Trophoblast cell (in vitro differentiated cells and primary cell): Measurements from ENCODE around the gene TOX2.

ENCODE experiments used
- DNase-seq, 2 donors: peaks; one replicate each; pipeline ENCODE4 v3.0.0-alpha.2; 2016
- H2AFZ ChIP-seq: 2 replicates; pipeline ENCODE4 v1.6.1; 2013; ENCODE audit warnings: low read length, moderate library complexity, mild to moderate bottlenecking; ENCODE audit not compliant: insufficient read depth, poor library complexity
- H2AK5ac ChIP-seq: 2 replicates; pipeline ENCODE4 v1.6.1; 2013; ENCODE audit warnings: mild to moderate bottlenecking, low read length
- H2BK120ac ChIP-seq: 2 replicates; pipeline ENCODE4 v1.6.1; 2013; ENCODE audit warnings: low read length, mild to moderate bottlenecking, moderate library complexity; ENCODE audit not compliant: insufficient read depth, poor library complexity
- H2BK12ac ChIP-seq: 2 replicates; pipeline ENCODE4 v1.6.1; 2013; ENCODE audit warnings: mild to moderate bottlenecking, low read length, moderate library complexity
- H2BK5ac ChIP-seq: 2 replicates; pipeline ENCODE4 v1.6.1; 2013; ENCODE audit warnings: low read length, low read depth, moderate library complexity, mild to moderate bottlenecking; ENCODE audit not compliant: poor library complexity
- H3K14ac ChIP-seq: 2 replicates; pipeline ENCODE4 v1.6.1; 2013; ENCODE audit warnings: mild to moderate bottlenecking, low read length
- H3K18ac ChIP-seq: 2 replicates; pipeline ENCODE4 v1.6.1; 2013; ENCODE audit warnings: mild to moderate bottlenecking, low read length
- H3K23ac ChIP-seq: 2 replicates; pipeline ENCODE4 v1.6.1; 2013; ENCODE audit warnings: low read length
- H3K27ac ChIP-seq: 2 replicates; pipeline ENCODE4 v1.5.1; 2013; ENCODE audit warnings: low read depth, mild to moderate bottlenecking, inconsistent platforms, low read length, moderate library complexity
- H3K27me3 ChIP-seq: 2 replicates; pipeline ENCODE4 v1.6.1; 2013; ENCODE audit warnings: inconsistent platforms, mild to moderate bottlenecking, low read length, moderate library complexity; ENCODE audit not compliant: insufficient read depth
- H3K36me3 ChIP-seq, 2 experiments: 1 replicate in 1 of 2; 2 replicates in 1 of 2; pipeline ENCODE4 v1.6.1; 2013; ENCODE audit warnings: low read length in 2 of 2, mild to moderate bottlenecking in 2 of 2, moderate library complexity in 1 of 2; ENCODE audit not compliant: insufficient read depth in 2 of 2, control insufficient read depth in 1 of 2
- H3K4ac ChIP-seq: 2 replicates; pipeline ENCODE4 v1.6.1; 2013; ENCODE audit warnings: low read depth, mild to moderate bottlenecking, low read length, moderate library complexity
- H3K4me1 ChIP-seq, 2 experiments: 1 replicate in 1 of 2; 2 replicates in 1 of 2; pipeline ENCODE4 v1.6.1; 2013; ENCODE audit warnings: low read length in 2 of 2, mild to moderate bottlenecking in 2 of 2, moderate library complexity in 1 of 2; ENCODE audit not compliant: insufficient read depth in 2 of 2, control insufficient read depth in 1 of 2
- H3K4me2 ChIP-seq: 2 replicates; pipeline ENCODE4 v1.6.1; 2013; ENCODE audit warnings: inconsistent platforms, mild to moderate bottlenecking, low read length, moderate library complexity
- H3K4me3 ChIP-seq: 2 replicates; pipeline ENCODE4 v1.5.1; 2013; ENCODE audit warnings: mild to moderate bottlenecking, low read depth, low read length, inconsistent platforms
- H3K79me1 ChIP-seq: one replicate; pipeline ENCODE4 v1.6.1; 2013; ENCODE audit warnings: low read length
- H3K79me2 ChIP-seq: 2 replicates; pipeline ENCODE4 v1.6.1; 2013; ENCODE audit warnings: low read length, mild to moderate bottlenecking; ENCODE audit not compliant: control insufficient read depth, insufficient read depth, poor library complexity
- H3K9ac ChIP-seq: 2 replicates; pipeline ENCODE4 v1.6.1; 2013; ENCODE audit warnings: mild to moderate bottlenecking, low read length
- H3K9me3 ChIP-seq: 2 replicates; pipeline ENCODE4 v1.6.1; 2013; ENCODE audit warnings: low read depth, mild to moderate bottlenecking, control low read depth, inconsistent platforms, low read length; ENCODE audit not compliant: insufficient read depth
- H4K12ac ChIP-seq: 2 replicates; pipeline ENCODE4 v1.6.1; 2013; ENCODE audit warnings: low read depth, mild to moderate bottlenecking, low read length, moderate library complexity
- H4K8ac ChIP-seq: 2 replicates; pipeline ENCODE4 v1.6.1; 2013; ENCODE audit warnings: low read depth, mild to moderate bottlenecking, low read length, moderate library complexity
- H4K91ac ChIP-seq: one replicate; pipeline ENCODE4 v1.6.1; 2013; ENCODE audit warnings: low read depth, mild to moderate bottlenecking, low read length, moderate library complexity
- WGBS: extraction: QIAGEN DNeasy Blood & Tissue Kit; methylation state at CpG from one replicate; pipeline ENCODE4 v1.1.7; 2013; ENCODE audit warnings: missing lambda C conversion rate; ENCODE audit not compliant: insufficient read length, insufficient coverage; ENCODE audit errors: extremely low coverage; 5-methylcytosine and 5-hydroxymethylcytosine counted together

The TOX2 gene

DNA sequence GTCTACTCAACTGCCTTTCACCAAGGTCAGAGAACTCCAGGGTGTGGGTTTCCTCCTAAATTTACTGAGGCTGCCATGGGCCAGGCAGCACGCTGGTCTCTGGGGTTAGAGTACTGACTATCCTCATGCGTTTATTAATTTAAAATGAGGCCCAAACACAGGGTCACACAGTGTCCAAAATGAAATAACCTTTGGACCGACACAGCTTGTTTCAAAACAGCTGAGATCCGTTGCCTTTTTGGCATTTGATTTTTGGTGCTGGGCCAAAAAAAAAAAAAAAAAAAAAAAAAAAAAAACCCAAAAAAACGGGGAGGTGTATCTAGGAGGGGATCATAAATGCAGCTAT, 14.6 kb upstream of the TOX2 start:
- Histone ChIP-seq H3K9me3 (peaks cover 2% of the 10 kb centered on the region), H2BK12ac (no peak overlapping the region), H3K4me3 (no peak overlapping the region), H3K18ac (no peak overlapping the region), H3K4me1 (no peaks in the 10 kb centered on the region), H3K4me2 (no peak overlapping the region), H4K91ac (no peak overlapping the region), H4K12ac (no peak overlapping the region), H3K36me3 (no peaks in the 10 kb centered on the region), H3K14ac (no peak overlapping the region), H3K79me2 (no peaks in the 10 kb centered on the region), H2AFZ (no peak overlapping the region), H2AK5ac (no peak overlapping the region), H3K79me1 (no peaks in the 10 kb centered on the region), H3K27ac (no peak overlapping the region), H3K23ac (no peak overlapping the region), H2BK5ac (no peak overlapping the region), H2BK120ac (no peak overlapping the region), H3K9ac (no peak overlapping the region), H3K4ac (no peak overlapping the region), H3K27me3 (no peaks in the 10 kb centered on the region), H4K8ac (no peak overlapping the region)
- DNase-seq = no peak
- WGBS = no CpG with 5 or more reads among the region's 5 CpGs

- Histone ChIP-seq H3K79me1 (no peaks in the 10 kb centered on the region), H3K36me3 (no peaks in the 10 kb centered on the region), H3K4me1 (no peaks in the 10 kb centered on the region), H3K14ac (no peak overlapping the region), H3K27me3 (no peaks in the 10 kb centered on the region), H2AK5ac (no peak overlapping the region), H3K79me2 (no peaks in the 10 kb centered on the region), H3K4ac (no peak overlapping the region), H2BK12ac (no peak overlapping the region), H4K91ac (no peak overlapping the region), H3K9me3 (peaks cover 2% of the 10 kb centered on the region), H2BK120ac (no peak overlapping the region), H3K4me2 (no peak overlapping the region), H3K9ac (no peak overlapping the region), H3K27ac (no peak overlapping the region), H4K8ac (no peak overlapping the region), H2BK5ac (no peak overlapping the region), H3K18ac (no peak overlapping the region), H3K4me3 (no peak overlapping the region), H2AFZ (no peak overlapping the region), H4K12ac (no peak overlapping the region), H3K23ac (no peak overlapping the region)
- no peak for DNase-seq
- no CpG with 5 or more reads among the region's 4 CpGs for WGBS
Observed at GRCh38 chr20:43900496-43900895, 14.2 kb upstream of the TOX2 start.

GRCh38 chr20:43901296-43901695, 13.4 kb upstream of the TOX2 start:
- no peak overlapping the region for H2AK5ac ChIP-seq
- no peak overlapping the region for H2BK120ac ChIP-seq
- no peak overlapping the region for H4K91ac ChIP-seq
- H3K79me2 ChIP-seq = no peaks in the 10 kb centered on the region
- no peaks in the 10 kb centered on the region for H3K4me1 ChIP-seq
- H3K9me3 ChIP-seq = peaks cover 2% of the 10 kb centered on the region
- H3K27me3 ChIP-seq = no peaks in the 10 kb centered on the region
- H3K23ac ChIP-seq = no peak overlapping the region
- H3K36me3 ChIP-seq = no peaks in the 10 kb centered on the region
- no peak overlapping the region for H2BK12ac ChIP-seq
- no CpG with 5 or more reads among the region's 3 CpGs for WGBS
- H2BK5ac ChIP-seq = no peak overlapping the region
- no peak overlapping the region for H4K12ac ChIP-seq
- H3K18ac ChIP-seq = no peak overlapping the region
- H4K8ac ChIP-seq = no peak overlapping the region
- H2AFZ ChIP-seq = no peak overlapping the region
- H3K4me3 ChIP-seq = no peak overlapping the region
- no peak for DNase-seq
- H3K14ac ChIP-seq = no peak overlapping the region
- no peaks in the 10 kb centered on the region for H3K79me1 ChIP-seq
- H3K9ac ChIP-seq = no peak overlapping the region
- H3K4ac ChIP-seq = no peak overlapping the region
- H3K4me2 ChIP-seq = no peak overlapping the region
- H3K27ac ChIP-seq = no peak overlapping the region

DNA sequence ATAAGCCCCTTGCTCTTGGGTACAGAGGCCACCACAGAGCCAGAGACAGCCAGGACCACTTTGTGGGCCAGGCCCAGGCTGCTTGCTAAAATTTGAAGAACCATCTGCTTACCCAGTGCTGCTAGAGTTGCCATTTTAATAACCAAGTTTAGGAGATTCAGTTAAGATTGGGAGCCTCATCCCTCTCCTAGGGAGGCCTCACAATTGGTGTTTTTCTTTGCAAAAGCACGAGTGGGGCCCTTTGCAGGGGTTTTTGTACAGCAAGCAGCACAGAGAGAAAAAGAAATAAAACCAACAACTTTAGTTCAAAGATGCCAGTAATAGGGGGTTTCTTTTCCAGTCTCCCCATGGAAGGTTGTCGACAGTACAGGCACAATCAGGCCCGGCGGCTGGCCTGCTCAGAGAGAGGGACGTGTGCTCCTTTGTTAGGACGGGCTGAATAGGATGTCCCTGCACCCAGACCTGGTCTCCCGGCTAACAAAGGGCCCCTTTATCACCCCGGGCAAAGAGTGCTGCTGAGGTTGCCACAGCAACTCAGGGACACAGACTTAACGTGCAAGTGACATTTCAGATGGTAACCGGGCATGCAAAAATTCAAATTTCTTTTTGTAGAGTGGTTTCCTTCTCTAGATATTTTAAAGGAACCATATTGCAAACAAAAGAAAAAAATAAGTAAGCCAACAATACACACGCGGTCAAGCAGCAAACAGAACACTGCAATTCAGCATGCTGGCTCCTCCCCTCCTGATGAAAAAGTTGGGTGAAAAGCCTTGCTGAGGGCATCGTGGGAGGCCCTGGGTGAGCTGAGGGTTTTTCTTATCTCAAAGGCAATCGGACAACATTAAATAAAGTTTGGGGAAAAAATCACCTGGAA, 10.5 kb upstream of the TOX2 start:
- H3K4me3 ChIP-seq = no peak overlapping the region
- H3K18ac ChIP-seq = no peak overlapping the region
- no peaks in the 10 kb centered on the region for H3K27me3 ChIP-seq
- no peak overlapping the region for H4K8ac ChIP-seq
- H4K91ac ChIP-seq = no peak overlapping the region
- no peak overlapping the region for H3K23ac ChIP-seq
- no peak overlapping the region for H3K14ac ChIP-seq
- peaks cover 2% of the 10 kb centered on the region for H3K9me3 ChIP-seq
- no peak overlapping the region for H2BK12ac ChIP-seq
- no peaks in the 10 kb centered on the region for H3K4me1 ChIP-seq
- H2AK5ac ChIP-seq = no peak overlapping the region
- no peak overlapping the region for H4K12ac ChIP-seq
- no peak overlapping the region for H2BK120ac ChIP-seq
- no peak overlapping the region for H3K4me2 ChIP-seq
- no peak overlapping the region for H3K4ac ChIP-seq
- no peak overlapping the region for H3K9ac ChIP-seq
- no CpG with 5 or more reads among the region's 14 CpGs for WGBS
- no peak for DNase-seq
- no peak overlapping the region for H2AFZ ChIP-seq
- no peaks in the 10 kb centered on the region for H3K36me3 ChIP-seq
- no peak overlapping the region for H3K27ac ChIP-seq
- no peaks in the 10 kb centered on the region for H3K79me1 ChIP-seq
- no peak overlapping the region for H2BK5ac ChIP-seq
- H3K79me2 ChIP-seq = no peaks in the 10 kb centered on the region
